ENCODE data around the gene HIPK3. TPM values are rescaled to one million over a fixed set of nuclear protein-coding genes. Genes with fewer than 3 reads are reported as not detected.
"Not testable (repeated sequence)": the region's sequence is repeated elsewhere in the genome, so short reads cannot be mapped to it uniquely, and the experiment has no call there.

HIPK3 gene
- total RNA-seq, 1 experiment from 2014 or later: 51.4 TPM

DNA sequence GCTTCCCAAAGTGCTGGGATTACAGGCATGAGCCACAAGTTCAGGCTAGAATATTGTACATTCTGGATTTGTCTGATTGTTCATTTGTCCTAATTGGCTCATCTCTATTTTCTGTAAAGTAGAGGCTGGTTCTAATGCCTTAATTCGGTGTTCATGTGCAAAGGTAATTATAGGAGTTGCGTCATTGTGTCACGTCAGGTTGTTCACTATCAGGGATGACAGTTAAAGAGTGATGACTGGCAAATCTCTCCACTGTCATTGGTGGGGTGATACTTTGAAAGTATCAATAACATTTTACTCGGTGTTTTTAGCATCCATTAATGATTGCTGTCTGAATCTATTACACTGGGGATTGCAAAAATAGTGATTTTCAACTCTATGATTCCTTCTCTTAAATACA lies 103.5 kb downstream of the HIPK3 start:
- DNase-seq (ENCODE audit: unreplicated experiment): no peak
- POLR2A ChIA-PET: no interaction called here
- CTCF ChIA-PET: interaction anchor here (0.7 to 8.0 kb wide), 7 partner anchors 7 to 468 kb away, joined by 3 to 175 read pairs (median 4); no protein-coding TSS in a partner anchor
- Mint-ChIP-seq H3K4me3 (ENCODE audit: unreplicated experiment) (no peak overlapping the region), H3K36me3 (ENCODE audit: insufficient read depth, unreplicated experiment) (peaks cover 13% of the 10 kb centered on the region), H3K9me3 (ENCODE audit: unreplicated experiment) (no peaks in the 10 kb centered on the region), H3K4me1 (ENCODE audit: insufficient read depth, unreplicated experiment) (no peaks in the 10 kb centered on the region), H3K27ac (ENCODE audit: low read depth, unreplicated experiment) (no peak overlapping the region), H3K27me3 (ENCODE audit: insufficient read depth, unreplicated experiment) (no peaks in the 10 kb centered on the region)
- TF ChIP-seq, protein P1, sequence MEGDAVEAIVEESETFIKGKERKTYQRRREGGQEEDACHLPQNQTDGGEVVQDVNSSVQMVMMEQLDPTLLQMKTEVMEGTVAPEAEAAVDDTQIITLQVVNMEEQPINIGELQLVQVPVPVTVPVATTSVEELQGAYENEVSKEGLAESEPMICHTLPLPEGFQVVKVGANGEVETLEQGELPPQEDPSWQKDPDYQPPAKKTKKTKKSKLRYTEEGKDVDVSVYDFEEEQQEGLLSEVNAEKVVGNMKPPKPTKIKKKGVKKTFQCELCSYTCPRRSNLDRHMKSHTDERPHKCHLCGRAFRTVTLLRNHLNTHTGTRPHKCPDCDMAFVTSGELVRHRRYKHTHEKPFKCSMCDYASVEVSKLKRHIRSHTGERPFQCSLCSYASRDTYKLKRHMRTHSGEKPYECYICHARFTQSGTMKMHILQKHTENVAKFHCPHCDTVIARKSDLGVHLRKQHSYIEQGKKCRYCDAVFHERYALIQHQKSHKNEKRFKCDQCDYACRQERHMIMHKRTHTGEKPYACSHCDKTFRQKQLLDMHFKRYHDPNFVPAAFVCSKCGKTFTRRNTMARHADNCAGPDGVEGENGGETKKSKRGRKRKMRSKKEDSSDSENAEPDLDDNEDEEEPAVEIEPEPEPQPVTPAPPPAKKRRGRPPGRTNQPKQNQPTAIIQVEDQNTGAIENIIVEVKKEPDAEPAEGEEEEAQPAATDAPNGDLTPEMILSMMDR (IDR thresholded peaks at IDR 0.05; ENCODE audit: unreplicated experiment): no peak
- BruUV-seq (replicated peaks): no TSS peak
- intact Hi-C loops (cut with micrococcal nuclease): no loop called here

DNA sequence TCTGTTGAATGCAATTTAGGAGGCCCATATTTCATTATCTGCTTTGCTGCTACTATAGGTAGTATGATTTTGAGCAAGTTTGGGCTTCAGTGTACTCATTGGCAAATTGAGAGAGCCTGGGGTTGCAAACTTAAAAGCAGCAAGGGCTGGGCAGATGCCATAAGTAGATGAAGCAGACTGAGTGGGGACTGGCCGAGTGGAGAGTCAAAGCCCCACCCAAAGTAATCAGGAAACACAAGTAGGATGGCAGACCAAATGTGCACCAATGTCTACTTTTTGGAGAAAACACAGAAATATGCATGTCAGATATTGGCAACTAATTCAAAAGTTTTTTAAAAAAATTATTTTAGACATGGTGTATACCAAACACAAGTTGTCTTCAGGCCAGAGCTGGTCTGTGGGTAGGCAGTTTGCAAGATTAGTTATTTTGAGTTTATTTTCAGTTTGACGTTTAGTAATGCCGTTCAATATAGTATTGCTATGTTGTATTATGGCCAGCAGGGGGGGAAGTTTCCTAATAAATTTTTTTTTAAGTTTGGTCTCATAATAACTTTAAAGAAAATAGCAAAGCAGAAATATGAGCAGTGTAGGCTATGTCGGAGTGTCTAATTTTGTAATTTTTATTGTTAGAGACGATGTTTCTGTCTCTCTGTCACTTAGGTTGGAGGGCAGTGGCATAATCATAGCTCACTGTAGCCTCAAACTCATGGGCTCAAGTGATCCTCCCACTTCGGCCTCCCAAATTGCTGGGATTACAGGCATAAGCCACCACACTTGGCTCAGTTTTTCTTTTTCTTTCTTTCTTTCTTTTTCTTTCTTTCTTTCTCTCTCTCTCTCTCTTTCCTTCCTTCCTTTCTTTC lies 105.1 kb downstream of the HIPK3 start:
- Mint-ChIP-seq H3K4me1 (ENCODE audit: insufficient read depth, unreplicated experiment) (no peaks in the 10 kb centered on the region), H3K27me3 (ENCODE audit: insufficient read depth, unreplicated experiment) (no peaks in the 10 kb centered on the region), H3K9me3 (ENCODE audit: unreplicated experiment) (no peaks in the 10 kb centered on the region), H3K36me3 (ENCODE audit: insufficient read depth, unreplicated experiment) (peaks cover 12% of the 10 kb centered on the region), H3K27ac (ENCODE audit: low read depth, unreplicated experiment) (no peak overlapping the region), H3K4me3 (ENCODE audit: unreplicated experiment) (no peak overlapping the region)
- DNase-seq (ENCODE audit: unreplicated experiment): peak; percentile 50
- BruUV-seq (replicated peaks): no TSS peak
- TF ChIP-seq, protein P1 (IDR thresholded peaks at IDR 0.05; ENCODE audit: unreplicated experiment): peak; percentile 50
- POLR2A ChIA-PET: interaction anchor here (0.6 to 1.5 kb wide), 4 partner anchors 15 to 327 kb away, joined by 3 to 4 read pairs (median 3); partner anchors contain the start of gene CSTF3
- intact Hi-C loops (cut with micrococcal nuclease): loop anchor here (1.0 kb wide), 3 partner anchors 326 to 467 kb away; no protein-coding TSS in a partner anchor
- CTCF ChIA-PET: interaction anchor here (0.5 to 8.0 kb wide), 18 partner anchors 8 to 893 kb away, joined by 3 to 175 read pairs (median 3); no protein-coding TSS in a partner anchor

DNA sequence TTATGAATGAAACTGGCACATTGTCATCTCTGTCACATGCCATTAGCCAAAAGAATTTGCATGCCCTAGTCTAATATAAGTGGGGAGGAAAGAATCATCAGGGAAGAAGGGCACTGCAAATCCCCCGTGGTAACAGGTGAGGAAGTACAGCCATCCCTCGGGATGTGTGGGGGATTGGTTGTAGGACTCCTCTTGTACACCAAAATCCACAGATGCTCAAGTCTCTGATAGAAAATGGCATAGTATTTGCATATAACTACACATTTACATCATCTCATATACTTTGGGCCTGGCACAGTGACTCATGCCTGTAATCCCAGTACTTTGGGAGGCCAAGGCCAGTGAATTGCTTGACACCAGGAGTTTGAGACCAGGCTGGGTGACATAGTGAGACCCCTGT lies 109.7 kb downstream of the HIPK3 start:
- no peaks in the 10 kb centered on the region for H3K27me3 Mint-ChIP-seq (ENCODE audit: insufficient read depth, unreplicated experiment)
- BruUV-seq (replicated peaks): no TSS peak
- POLR2A ChIA-PET: no interaction called here
- H3K27ac Mint-ChIP-seq (ENCODE audit: low read depth, unreplicated experiment): no peak overlapping the region
- no peak overlapping the region for H3K4me3 Mint-ChIP-seq (ENCODE audit: unreplicated experiment)
- TF ChIP-seq, protein P1 (IDR thresholded peaks at IDR 0.05; ENCODE audit: unreplicated experiment): no peak
- no peaks in the 10 kb centered on the region for H3K4me1 Mint-ChIP-seq (ENCODE audit: insufficient read depth, unreplicated experiment)
- CTCF ChIA-PET: interaction anchor here (0.6 to 8.0 kb wide), 6 partner anchors 22 to 376 kb away, joined by 3 to 175 read pairs (median 3); no protein-coding TSS in a partner anchor
- no peak for DNase-seq (ENCODE audit: unreplicated experiment)
- intact Hi-C loops (cut with micrococcal nuclease): no loop called here
- no peaks in the 10 kb centered on the region for H3K9me3 Mint-ChIP-seq (ENCODE audit: unreplicated experiment)
- H3K36me3 Mint-ChIP-seq (ENCODE audit: insufficient read depth, unreplicated experiment): no peaks in the 10 kb centered on the region

DNA sequence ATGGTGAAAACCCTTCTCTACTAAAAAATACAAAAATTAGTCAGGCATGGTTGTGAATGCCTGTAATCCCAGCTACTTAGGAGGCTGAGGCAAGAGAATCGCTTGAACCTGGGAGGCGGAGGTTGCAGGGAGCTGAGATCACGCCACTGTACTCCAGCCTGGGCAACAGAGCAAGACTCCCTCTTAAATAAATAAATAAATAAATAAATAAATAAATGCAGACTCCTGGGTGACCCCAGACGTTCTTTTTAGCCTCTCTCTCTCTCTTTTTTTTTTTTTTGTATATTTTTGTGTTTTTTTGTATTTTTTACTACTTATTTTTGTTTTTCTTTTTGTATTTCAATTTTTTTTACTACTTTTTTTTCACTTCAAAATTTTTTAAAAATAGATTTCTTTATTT lies 111.3 kb downstream of the HIPK3 start:
- BruUV-seq (replicated peaks); H3K36me3 Mint-ChIP-seq (ENCODE audit: insufficient read depth, unreplicated experiment); H3K4me3 Mint-ChIP-seq (ENCODE audit: unreplicated experiment); H3K27ac Mint-ChIP-seq (ENCODE audit: low read depth, unreplicated experiment); H3K9me3 Mint-ChIP-seq (ENCODE audit: unreplicated experiment); H3K27me3 Mint-ChIP-seq (ENCODE audit: insufficient read depth, unreplicated experiment); POLR2A ChIA-PET; DNase-seq (ENCODE audit: unreplicated experiment); H3K4me1 Mint-ChIP-seq (ENCODE audit: insufficient read depth, unreplicated experiment); intact Hi-C loops (cut with micrococcal nuclease): not testable (repeated sequence)
- CTCF ChIA-PET: interaction anchor here (0.6 to 1.4 kb wide), 5 partner anchors 19 to 467 kb away, joined by 3 to 6 read pairs (median 3); no protein-coding TSS in a partner anchor
